Activated CD4-positive, alpha-beta T cell treated with anti-CD3 and anti-CD28 coated beads, Interleukin-2, Interleukin-6, amounts not matched to agents 100 ng/mL and 50 ng/mL, durations not matched to agents 16 hours and 8 hours (primary cell): ENCODE data around the gene PSRC1.

Experiments used
- DNase-seq: peaks from one replicate; pipeline ENCODE4 v3.0.0-alpha.2; 2020

Gene PSRC1

DNA sequence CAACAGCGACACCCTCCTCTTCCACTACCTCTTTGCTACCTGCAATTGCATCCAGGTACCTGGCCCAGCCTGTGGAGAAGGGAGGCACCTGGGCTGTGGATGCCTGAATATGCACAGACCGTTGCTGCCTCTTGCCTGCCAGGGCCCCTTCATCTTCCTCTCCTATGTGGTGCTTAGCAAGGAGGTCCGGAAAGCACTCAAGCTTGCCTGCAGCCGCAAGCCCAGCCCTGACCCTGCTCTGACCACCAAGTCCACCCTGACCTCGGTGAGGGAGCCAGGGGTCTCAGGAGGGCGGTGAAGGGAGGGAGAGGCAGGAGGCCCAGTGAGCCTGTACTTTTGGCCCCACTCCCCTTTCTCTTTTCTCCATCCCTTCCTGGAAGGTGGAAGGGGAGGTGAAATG is 11.5 kb downstream of the PSRC1 start:
- no peak for DNase-seq

DNA sequence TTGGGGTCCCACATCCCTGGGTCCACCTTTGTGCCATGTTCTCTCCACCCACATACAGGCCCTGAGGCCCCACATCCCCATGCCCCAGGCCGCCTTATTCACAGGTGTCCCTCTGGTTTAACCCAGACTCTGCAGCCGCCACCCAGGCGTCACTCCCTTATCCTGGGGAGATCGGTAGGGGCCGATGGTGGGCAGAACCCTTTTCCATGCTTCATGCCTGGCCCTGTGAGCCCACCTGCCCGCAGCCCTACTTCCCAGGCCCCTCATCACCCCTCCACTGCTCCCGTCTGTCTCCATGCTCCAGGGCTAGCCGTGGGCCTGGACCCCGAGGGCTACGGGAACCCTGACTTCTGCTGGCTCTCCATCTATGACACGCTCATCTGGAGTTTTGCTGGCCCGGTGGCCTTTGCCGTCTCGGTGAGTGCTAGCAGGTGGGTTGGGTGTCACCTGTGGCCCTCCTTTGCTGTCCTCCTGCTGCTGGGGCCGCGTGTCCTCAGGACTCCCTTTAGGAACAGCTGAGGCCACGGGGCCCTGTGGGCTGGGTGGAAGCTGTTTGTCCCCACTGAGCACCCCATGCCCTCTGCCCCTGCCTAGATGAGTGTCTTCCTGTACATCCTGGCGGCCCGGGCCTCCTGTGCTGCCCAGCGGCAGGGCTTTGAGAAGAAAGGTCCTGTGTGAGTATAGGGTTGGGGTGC is 12.2 kb downstream of the PSRC1 start:
- no peak for DNase-seq

DNA sequence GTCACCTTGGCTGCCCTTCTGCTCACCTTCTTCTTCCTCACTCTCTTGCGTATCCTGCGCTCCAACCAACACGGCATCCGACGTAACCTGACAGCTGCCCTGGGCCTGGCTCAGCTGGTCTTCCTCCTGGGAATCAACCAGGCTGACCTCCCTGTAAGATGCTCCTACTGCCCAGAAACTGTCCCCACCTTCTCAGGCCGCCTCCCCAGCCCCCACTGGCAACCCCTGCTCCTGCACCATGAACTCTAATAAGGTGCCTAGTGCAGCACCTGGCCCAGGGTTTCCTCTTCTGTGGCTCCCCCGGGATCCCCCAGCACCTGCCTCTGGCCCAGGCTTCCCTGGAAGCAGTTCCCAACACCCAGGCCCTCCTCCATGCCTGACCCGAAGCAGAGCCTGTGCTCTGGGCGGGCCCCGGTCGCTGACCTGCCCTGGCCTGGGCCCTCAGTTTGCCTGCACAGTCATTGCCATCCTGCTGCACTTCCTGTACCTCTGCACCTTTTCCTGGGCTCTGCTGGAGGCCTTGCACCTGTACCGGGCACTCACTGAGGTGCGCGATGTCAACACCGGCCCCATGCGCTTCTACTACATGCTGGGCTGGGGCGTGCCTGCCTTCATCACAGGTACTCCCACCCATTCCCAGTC is 12.8 kb downstream of the PSRC1 start:
- no peak for DNase-seq

DNA sequence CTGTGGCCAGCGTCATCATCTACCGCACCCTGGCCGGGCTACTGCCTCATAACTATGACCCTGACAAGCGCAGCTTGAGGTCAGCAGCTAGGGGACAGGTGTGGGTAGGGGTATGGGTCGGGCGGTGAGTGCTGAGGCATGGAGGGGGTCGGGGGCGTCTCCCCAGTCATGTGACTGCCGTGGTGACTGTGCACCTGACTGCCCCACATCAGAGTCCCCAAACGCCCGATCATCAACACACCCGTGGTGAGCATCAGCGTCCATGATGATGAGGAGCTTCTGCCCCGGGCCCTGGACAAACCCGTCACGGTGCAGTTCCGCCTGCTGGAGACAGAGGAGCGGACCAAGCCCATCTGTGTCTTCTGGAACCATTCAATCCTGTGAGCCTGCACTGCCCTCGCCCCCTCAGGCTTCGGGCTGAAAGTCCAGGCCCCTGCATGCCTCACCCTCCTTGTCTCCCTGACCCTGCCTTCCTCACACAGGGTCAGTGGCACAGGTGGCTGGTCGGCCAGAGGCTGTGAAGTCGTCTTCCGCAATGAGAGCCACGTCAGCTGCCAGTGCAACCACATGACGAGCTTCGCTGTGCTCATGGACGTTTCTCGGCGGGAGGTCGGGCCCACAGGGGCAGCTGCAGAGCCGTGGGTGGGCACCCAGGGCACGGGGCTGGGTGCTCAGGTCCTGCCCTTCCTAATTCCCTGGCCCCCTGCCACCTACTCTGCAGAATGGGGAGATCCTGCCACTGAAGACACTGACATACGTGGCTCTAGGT is 13.5 kb downstream of the PSRC1 start:
- no peak for DNase-seq

DNA sequence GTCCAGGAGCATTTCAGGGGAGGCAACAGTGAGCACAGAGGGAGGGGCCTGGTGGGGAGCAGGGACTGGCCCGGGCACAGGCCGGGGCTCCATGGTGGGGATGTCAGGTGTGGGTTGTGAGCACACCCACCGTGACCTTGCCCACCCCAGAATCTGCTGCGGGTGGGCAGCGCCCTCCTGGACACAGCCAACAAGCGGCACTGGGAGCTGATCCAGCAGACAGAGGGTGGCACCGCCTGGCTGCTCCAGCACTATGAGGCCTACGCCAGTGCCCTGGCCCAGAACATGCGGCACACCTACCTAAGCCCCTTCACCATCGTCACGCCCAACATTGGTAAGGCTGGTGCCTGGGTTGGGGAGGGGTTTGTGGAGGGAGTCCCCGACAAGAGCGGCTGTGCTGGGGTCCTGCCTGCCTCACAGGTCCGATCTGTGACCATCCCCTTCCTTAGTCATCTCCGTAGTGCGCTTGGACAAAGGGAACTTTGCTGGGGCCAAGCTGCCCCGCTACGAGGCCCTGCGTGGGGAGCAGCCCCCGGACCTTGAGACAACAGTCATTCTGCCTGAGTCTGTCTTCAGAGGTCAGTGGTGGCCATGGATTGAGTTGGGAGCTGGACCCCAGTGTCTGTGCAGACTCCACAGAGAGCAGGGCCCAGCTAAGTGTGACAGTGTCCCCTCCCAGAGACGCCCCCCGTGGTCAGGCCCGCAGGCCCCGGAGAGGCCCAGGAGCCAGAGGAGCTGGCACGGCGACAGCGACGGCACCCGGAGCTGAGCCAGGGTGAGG is 14.3 kb downstream of the PSRC1 start:
- DNase-seq, result no peak

DNA sequence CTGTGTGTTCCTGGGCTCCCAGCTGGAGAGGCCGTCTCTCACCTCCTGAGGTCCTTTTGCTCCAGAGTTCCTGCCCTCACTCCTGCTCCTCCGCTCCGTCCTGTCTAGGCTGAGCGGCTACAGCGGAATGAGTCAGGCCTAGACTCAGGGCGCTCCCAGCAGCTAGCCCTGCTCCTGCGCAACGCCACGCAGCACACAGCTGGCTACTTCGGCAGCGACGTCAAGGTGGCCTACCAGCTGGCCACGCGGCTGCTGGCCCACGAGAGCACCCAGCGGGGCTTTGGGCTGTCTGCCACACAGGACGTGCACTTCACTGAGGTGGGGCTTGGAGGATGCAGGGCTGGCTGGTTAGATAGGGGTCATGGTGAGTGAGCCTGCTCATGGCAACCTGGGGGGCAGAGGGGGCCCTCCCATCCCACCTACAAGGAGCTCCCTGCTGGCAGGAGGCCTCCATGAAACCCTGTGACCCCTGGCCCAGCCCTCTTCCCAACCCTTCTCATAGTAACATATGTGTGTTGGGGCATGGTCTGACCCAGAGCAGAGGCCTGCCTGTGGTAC is 15.1 kb downstream of the PSRC1 start:
- DNase-seq, result no peak

DNA sequence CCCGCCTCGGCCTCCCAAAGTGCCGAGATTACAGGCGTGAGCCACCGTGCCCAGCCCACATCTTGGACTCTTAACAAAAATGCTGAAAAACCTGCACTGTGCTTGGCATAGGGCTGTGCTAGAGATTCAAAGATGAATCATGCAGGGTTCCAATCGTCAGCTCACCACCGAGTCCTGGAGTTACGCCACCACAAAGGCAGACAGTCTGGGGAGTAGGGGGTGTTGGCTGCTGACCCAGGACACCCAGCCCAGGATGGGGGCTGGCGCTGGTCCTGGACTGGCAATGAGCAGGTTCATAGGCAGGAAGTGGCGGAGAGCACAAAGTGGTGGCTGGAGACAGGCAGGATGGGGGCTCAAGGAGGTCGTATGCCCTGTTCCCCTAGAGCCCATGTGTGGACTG is 16.0 kb downstream of the PSRC1 start:
- DNase-seq, result no peak

DNA sequence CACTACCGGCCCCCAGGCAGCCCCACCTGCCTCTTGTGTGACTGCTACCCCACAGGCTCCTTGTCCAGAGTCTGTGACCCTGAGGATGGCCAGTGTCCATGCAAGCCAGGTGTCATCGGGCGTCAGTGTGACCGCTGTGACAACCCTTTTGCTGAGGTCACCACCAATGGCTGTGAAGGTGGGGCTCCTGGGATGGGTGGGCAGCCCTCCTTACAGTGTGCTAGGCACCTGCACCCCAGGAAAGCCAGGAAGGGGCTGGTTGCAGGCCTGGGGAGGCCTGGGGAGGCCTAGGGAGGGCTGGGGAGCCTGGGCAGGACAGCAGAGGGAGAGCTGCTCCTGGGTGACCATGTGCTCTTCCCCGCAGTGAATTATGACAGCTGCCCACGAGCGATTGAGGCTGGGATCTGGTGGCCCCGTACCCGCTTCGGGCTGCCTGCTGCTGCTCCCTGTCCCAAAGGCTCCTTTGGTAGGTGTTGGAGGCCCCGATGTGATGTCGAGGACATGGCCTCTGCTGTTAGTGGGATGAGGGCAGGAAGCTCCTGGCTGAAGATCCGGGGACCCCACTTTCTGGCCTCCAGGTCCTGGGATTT is 17.1 kb downstream of the PSRC1 start:
- no peak for DNase-seq

DNA sequence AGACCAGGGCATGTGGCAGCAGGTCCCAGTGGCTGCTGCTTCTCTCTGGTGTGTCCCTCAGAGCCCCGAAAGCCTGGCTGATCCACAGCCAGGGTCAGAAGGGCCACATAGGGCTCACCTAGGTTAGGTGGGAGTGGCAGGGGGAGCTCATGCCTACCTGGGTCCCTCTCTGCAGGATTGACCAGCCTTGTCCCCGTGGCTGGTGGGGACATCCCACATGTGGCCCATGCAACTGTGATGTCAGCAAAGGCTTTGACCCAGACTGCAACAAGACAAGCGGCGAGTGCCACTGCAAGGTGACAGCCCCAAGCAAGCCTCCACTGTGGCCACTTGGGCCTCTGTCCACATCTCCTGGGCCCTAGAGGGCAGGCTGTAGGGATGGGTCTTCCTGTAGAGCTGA is 17.9 kb downstream of the PSRC1 start:
- DNase-seq, result no peak

DNA sequence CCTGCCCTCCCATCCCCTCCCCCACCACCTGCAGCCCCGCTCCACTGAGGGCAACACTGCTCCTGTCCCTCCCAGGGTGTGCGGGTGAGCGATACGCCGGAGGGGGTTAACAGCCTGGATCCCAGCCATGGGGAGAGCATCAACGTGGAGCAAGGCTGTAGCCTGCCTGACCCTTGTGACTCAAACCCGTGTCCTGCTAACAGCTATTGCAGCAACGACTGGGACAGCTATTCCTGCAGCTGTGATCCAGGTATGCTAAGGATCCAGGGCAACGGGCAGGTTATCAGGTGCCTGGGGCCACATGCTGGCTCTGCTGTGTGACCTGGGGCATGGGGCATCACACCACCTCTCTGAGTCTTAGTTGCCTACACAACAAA is 18.6 kb downstream of the PSRC1 start:
- no peak for DNase-seq

DNA sequence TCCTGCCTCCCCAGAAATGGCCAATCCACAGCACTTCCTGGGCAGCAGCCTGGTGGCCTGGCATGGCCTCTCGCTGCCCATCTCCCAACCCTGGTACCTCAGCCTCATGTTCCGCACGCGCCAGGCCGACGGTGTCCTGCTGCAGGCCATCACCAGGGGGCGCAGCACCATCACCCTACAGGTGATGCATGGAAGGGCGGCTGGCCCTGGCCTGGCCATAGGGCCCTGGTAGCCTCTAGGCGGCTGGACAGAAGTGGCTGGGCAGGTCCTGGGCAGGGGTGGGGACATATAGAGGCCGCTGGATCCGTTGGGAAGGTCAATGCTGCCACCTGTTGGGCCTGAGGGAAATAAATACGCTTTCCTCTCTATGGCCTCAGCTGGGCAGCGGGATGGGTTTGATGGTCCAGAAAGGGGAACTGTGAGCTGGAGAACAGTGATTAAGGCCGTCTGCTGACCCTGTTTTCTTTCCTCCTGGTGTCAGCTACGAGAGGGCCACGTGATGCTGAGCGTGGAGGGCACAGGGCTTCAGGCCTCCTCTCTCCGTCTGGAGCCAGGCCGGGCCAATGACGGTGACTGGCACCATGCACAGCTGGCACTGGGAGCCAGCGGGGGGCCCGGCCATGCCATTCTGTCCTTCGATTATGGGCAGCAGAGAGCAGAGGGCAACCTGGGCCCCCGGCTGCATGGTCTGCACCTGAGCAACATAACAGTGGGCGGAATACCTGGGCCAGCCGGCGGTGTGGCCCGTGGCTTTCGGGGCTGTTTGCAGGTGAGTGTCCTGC is 19.2 kb downstream of the PSRC1 start:
- DNase-seq, result peak; percentile 85

DNA sequence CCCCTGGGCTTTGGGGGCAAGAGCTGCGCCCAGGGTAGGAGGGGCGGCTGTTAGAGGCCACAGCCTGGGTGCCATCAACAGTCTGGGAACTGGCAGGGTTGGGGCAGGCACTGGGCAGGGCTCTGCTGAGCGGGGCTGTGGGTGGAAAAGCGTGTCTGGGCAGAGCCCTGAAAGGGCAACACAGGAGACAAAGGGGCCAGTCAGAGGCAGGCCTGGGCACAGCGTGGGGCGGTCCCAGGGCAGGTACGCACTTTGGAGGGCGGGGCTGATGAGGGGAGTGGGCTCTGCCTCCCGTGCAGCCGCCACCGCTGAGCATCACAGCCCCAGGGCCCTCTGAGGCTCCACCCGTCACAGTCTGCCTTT is 19.7 kb downstream of the PSRC1 start:
- DNase-seq, result no peak

DNA sequence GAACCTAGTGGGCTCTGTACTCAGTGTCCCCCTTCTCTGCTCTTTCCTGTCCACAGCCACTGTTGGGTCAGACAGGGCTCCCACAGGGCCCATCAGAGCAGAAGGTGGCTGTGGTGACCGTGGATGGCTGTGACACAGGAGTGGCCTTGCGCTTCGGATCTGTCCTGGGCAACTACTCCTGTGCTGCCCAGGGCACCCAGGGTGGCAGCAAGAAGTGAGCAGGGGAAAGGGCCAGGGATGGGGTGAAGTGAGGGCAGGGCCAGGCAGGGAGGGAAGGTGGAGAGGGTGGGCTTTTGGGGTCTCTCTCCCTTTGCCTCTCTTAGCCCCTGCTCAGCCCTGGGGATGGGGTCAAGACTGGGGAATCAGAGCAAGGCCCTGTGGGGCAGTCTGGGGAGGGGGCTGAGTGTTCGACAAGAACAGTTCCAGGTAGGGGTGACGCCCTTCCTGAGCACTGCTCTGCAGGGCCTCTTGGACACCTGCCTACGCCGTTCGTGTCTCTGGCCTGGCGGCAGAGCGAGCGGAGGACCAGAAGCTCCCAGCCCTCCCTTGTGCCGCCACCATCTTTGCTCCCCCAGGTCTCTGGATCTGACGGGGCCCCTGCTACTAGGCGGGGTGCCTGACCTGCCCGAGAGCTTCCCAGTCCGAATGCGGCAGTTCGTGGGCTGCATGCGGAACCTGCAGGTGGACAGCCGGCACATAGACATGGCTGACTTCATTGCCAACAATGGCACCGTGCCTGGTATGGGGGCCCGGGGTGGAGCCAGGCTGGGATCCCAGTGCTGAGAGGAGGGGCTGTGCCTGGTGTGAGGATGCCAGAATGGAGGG is 20.5 kb downstream of the PSRC1 start:
- no peak for DNase-seq

DNA sequence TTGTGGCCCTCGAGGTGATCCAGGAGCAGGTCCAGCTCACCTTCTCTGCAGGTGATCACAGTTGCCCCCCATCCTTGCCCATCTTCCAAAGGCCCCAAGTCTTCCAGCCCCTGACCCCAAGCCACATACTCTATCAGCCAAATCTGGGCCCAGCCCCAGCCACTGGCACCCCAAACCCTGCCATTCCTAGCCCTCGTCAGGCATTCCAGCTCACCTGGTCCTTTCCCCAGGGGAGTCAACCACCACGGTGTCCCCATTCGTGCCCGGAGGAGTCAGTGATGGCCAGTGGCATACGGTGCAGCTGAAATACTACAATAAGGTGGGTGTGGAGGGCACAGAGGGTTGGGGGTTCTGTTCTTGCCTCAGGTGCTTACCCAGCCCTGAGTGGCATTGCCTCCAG is 21.4 kb downstream of the PSRC1 start:
- DNase-seq, result no peak

DNA sequence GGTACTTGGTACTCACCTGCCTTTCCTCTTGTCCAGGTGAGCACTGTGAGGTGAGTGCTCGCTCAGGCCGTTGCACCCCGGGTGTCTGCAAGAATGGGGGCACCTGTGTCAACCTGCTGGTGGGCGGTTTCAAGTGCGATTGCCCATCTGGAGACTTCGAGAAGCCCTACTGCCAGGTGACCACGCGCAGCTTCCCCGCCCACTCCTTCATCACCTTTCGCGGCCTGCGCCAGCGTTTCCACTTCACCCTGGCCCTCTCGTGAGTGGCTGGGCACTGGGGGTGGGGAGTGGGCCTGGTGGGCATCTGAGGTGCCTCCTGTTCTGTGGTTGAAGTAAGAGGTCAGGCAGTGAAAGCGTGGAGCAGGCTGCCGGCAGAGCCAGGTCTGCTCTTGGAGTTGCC is 21.9 kb downstream of the PSRC1 start:
- DNase-seq, result no peak

DNA sequence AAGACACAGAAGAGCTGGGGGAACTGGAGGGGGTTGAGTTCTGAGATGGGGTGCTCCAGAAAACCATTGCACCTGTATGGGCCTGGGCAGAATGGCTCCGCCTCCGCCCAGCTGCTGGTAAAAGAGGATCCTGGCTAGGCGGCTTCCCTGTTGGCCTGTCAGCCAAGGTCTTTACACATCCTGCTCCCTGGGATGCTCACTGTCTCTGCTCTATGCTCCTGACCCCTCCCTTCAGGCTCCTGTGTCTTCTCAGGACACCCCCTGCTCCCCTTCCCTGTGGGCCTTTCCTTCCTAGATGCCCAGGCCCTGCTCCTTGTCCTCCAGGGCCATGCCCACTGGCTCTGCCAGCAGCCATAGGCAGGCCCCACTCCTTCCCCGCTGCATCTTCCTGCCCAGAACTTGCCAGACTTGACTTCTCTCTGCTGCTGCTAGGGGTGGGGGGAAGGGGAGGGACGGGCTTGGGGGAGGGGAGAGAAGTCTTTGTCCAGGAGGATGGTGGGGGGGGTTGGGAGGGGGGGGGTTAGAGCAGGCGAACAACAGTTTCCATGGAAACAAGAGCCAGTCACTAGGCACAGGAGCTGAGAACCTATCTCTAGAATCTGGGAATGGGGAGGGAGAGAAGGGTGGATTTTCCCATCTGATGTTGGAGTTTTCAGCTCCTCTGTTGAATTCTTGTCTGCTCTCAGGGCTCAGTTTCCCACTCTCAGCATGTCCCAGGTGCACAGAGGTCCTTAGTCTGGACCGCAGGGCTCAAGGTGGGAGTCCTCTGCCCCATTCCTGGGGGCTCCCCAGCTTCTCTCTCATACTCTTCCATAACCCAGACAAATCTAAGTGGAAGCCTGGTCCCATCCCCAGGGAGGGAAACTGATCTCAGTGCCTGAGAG is 23.0 kb downstream of the PSRC1 start:
- no peak for DNase-seq

DNA sequence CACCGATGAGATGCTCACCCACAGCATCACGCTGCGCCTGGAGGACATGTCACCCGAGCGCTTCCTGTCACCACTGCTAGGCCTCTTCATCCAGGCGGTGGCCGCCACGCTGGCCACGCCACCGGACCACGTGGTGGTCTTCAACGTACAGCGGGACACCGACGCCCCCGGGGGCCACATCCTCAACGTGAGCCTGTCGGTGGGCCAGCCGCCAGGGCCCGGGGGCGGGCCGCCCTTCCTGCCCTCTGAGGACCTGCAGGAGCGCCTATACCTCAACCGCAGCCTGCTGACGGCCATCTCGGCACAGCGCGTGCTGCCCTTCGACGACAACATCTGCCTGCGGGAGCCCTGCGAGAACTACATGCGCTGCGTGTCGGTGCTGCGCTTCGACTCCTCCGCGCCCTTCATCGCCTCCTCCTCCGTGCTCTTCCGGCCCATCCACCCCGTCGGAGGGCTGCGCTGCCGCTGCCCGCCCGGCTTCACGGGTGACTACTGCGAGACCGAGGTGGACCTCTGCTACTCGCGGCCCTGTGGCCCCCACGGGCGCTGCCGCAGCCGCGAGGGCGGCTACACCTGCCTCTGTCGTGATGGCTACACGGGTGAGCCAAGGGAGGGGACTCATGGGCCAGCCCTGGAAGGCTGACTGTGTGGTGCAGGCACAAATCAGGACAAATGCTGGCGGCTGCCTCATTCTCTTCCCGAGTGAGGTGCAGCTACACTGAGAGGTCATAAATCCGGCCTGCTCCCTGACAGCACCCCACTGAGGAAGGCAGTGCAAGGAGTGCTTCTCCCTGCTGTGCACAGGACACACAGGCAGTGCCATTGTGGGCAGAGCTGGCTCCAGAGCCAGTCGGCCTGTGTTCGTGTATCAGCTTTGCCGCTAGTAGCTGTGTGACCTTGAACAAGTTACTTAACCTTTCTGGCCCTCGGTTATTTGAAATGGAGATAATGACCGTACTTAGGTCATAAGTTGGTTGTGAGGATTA is 24.2 kb downstream of the PSRC1 start:
- no peak for DNase-seq

DNA sequence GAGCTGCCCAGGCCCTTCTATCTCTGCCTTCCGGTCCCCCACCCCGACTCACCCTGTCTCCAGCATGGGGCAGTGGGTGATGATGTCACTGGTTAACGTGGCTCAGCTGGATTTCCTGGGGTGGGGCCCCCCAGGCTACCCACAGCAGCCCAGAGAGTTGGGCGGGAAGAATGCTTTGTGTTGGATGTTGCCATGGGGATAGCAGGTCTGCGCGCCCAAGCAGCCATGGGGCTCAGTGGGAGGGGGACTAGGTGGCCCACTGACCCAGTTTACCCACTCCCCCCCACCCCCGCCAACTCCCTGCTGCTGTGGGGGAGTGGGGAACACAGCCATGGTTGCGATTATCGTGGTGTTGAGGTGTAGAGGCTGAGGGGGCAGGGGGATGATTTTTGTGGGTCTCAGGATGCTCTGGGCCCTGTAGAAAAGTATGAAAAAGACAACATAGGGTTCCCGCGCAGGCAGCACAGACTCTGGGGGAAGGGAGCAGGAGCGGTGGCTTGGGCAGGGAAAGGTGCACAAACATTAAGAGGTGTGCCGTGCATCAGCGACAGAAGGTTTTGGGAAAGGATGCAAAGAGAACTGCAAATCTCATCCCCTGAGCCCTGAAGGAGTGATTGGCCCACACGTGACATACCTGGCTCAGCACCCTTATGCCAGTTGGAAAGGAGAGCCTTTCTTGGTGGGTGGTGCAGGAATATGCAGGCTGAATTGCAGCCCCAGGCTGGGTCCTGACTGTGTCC is 25.1 kb downstream of the PSRC1 start:
- no peak for DNase-seq
